Left ventricle myocardium inferior (tissue), 1 donor: ENCODE measurements around the gene SLC10A4. TPM values are rescaled to one million over a fixed set of nuclear protein-coding genes. Genes with fewer than 3 reads are reported as not detected.

Experiments
- DNase-seq: peaks from one replicate; pipeline ENCODE4 v3.0.0-alpha.2; 2020
- H3K27ac ChIP-seq: fragments of 200-600 bp; replicated peaks from 2 replicates; pipeline ENCODE4 v1.8.0; 2021
- H3K27me3 ChIP-seq: fragments of 200-600 bp; 2 replicates; pipeline ENCODE4 v1.8.0; 2021; ENCODE audit warnings: low read depth
- H3K36me3 ChIP-seq: fragments of 200-600 bp; 2 replicates; pipeline ENCODE4 v1.8.0; 2021
- H3K4me1 ChIP-seq: fragments of 200-600 bp; 2 replicates; pipeline ENCODE4 v1.8.0; 2021
- H3K4me3 ChIP-seq: fragments of 200-600 bp; 2 replicates; pipeline ENCODE4 v1.8.0; 2021; ENCODE audit warnings: mild to moderate bottlenecking, moderate library complexity
- H3K9me3 ChIP-seq: fragments of 200-600 bp; replicated peaks from 2 replicates; pipeline ENCODE4 v1.8.0; 2021
- CTCF ChIP-seq: fragments of 200-600 bp; IDR thresholded peaks from 2 replicates; pipeline ENCODE4 v1.8.0; 2021; ENCODE audit warnings: antibody characterized with exemption, mild to moderate bottlenecking, borderline replicate concordance
- intact Hi-C: fragments of 100-400 bp; cut with micrococcal nuclease; formaldehyde crosslinking; loops from one replicate; pipeline ENCODE4 v1.11.0; 2022
- total RNA-seq: library from RNA; stranded (reverse); fragmentation: NEBNext Ultra II Directional; extraction: Animal tissue kit (Norgen Biotek cat#: 25700); gene quantifications from one replicate; pipeline ENCODE4 v1.2.1, GENCODE V29; 2021
- donor health status: DM: no; HTN: yes; CAD: no; lungs with severe emphysema.

Gene SLC10A4
- total RNA-seq, 1 donor from 2014 or later: not detected

- Histone ChIP-seq H3K4me3 (no peak overlapping the region), H3K36me3 (peaks cover 95% of the 10 kb centered on the region), H3K27me3 (no peaks in the 10 kb centered on the region), H3K9me3 (no peaks in the 10 kb centered on the region), H3K4me1 (no peaks in the 10 kb centered on the region), H3K27ac (no peak overlapping the region)
- no peak for TF ChIP-seq CTCF
- intact Hi-C loops: no loop called here
- DNase-seq: no peak
Observed at GRCh38 chr4:48504352-48504751, 21.2 kb downstream of the SLC10A4 start.

- Histone ChIP-seq H3K36me3 (peaks cover 95% of the 10 kb centered on the region), H3K4me1 (no peaks in the 10 kb centered on the region), H3K4me3 (no peak overlapping the region), H3K27ac (no peak overlapping the region), H3K27me3 (no peaks in the 10 kb centered on the region), H3K9me3 (no peaks in the 10 kb centered on the region)
- no peak for TF ChIP-seq CTCF
- intact Hi-C loops: no loop called here
- DNase-seq: no peak
Observed at GRCh38 chr4:48506716-48507115, 23.6 kb downstream of the SLC10A4 start.

GRCh38 chr4:48509543-48509942 lies 26.4 kb downstream of the SLC10A4 start:
- DNase-seq: no peak
- Histone ChIP-seq H3K9me3 (no peaks in the 10 kb centered on the region), H3K4me1 (no peaks in the 10 kb centered on the region), H3K4me3 (no peak overlapping the region), H3K27ac (no peak overlapping the region), H3K27me3 (no peaks in the 10 kb centered on the region), H3K36me3 (peaks cover 96% of the 10 kb centered on the region)
- no peak for TF ChIP-seq CTCF
- intact Hi-C loops: no loop called here

- DNase-seq: no peak
- TF ChIP-seq CTCF: no peak
- intact Hi-C loops: no loop called here
Observed at GRCh38 chr4:48518143-48518542, 35.0 kb downstream of the SLC10A4 start.

GRCh38 chr4:48526406-48526805 lies 43.3 kb downstream of the SLC10A4 start:
- Histone ChIP-seq H3K4me1 (no peaks in the 10 kb centered on the region), H3K36me3 (peaks cover 96% of the 10 kb centered on the region), H3K9me3 (no peaks in the 10 kb centered on the region), H3K27me3 (no peaks in the 10 kb centered on the region), H3K27ac (no peak overlapping the region), H3K4me3 (no peak overlapping the region)
- TF ChIP-seq CTCF: no peak
- no peak for DNase-seq
- intact Hi-C loops: no loop called here

More at GRCh38 chr4:48518143-48518542, 35.0 kb downstream of the SLC10A4 start:
- Histone ChIP-seq H3K27me3 (no peaks in the 10 kb centered on the region), H3K4me1 (peaks cover 4% of the 10 kb centered on the region), H3K36me3 (peaks cover 86% of the 10 kb centered on the region), H3K9me3 (no peaks in the 10 kb centered on the region), H3K27ac (no peak overlapping the region), H3K4me3 (no peak overlapping the region)

GRCh38 chr4:48538358-48538757 lies 55.2 kb downstream of the SLC10A4 start:
- Histone ChIP-seq H3K36me3 (peaks cover 72% of the 10 kb centered on the region), H3K9me3 (no peaks in the 10 kb centered on the region), H3K4me1 (peaks cover 11% of the 10 kb centered on the region), H3K4me3 (no peak overlapping the region), H3K27me3 (no peaks in the 10 kb centered on the region), H3K27ac (no peak overlapping the region)
- no peak for DNase-seq
- no peak for TF ChIP-seq CTCF
- intact Hi-C loops: no loop called here
